ENCODE data around the gene MANSC4.
A peak's percentile ranks its signal among the peaks of the same experiment; 100 is the strongest.

MANSC4 gene

GRCh38 chr12:27779416-27779919, 568 bp downstream of the MANSC4 start:
- 8% methylated on average over 36 of the region's 36 CpGs for WGBS
- peak overlapping the region; percentile 96 for H3K9ac ChIP-seq (ENCODE audit: low read depth, low read length)
- H3K9me3 ChIP-seq (ENCODE audit: insufficient read depth, low read depth, low read length) = no peaks in the 10 kb centered on the region
- peak overlapping the region; percentile 87 for H3K27ac ChIP-seq (ENCODE audit: low read depth, low read length)
- H3K4me1 ChIP-seq (ENCODE audit: insufficient read depth, low read length) = peaks cover 29% of the 10 kb centered on the region
- peak overlapping the region; percentile 86 for H3K4me3 ChIP-seq (ENCODE audit: low read length)
- no peaks in the 10 kb centered on the region for H3K27me3 ChIP-seq (ENCODE audit: insufficient read depth, low read length)
- H3K36me3 ChIP-seq (ENCODE audit: insufficient read depth, low read length) = peaks cover 16% of the 10 kb centered on the region

GRCh38 chr12:27778206-27778605, 1.8 kb downstream of the MANSC4 start:
- 43% methylated on average over 1 of the region's 1 CpG for WGBS
- Histone ChIP-seq H3K36me3 (ENCODE audit: insufficient read depth, low read length) (peaks cover 14% of the 10 kb centered on the region), H3K27me3 (ENCODE audit: insufficient read depth, low read length) (no peaks in the 10 kb centered on the region), H3K9me3 (ENCODE audit: insufficient read depth, low read depth, low read length) (no peaks in the 10 kb centered on the region), H3K27ac (ENCODE audit: low read depth, low read length) (no peak overlapping the region), H3K4me1 (ENCODE audit: insufficient read depth, low read length) (peaks cover 29% of the 10 kb centered on the region), H3K4me3 (ENCODE audit: low read length) (no peak overlapping the region), H3K9ac (ENCODE audit: low read depth, low read length) (no peak overlapping the region)

GRCh38 chr12:27777141-27777540, 2.9 kb downstream of the MANSC4 start:
- Histone ChIP-seq H3K4me3 (ENCODE audit: low read length) (no peak overlapping the region), H3K9me3 (ENCODE audit: insufficient read depth, low read depth, low read length) (no peaks in the 10 kb centered on the region), H3K4me1 (ENCODE audit: insufficient read depth, low read length) (peaks cover 18% of the 10 kb centered on the region), H3K27me3 (ENCODE audit: insufficient read depth, low read length) (no peaks in the 10 kb centered on the region), H3K36me3 (ENCODE audit: insufficient read depth, low read length) (peaks cover 4% of the 10 kb centered on the region; the same call in 1 of the 2 replicates), H3K9ac (ENCODE audit: low read depth, low read length) (no peak overlapping the region), H3K27ac (ENCODE audit: low read depth, low read length) (no peak overlapping the region)
- 94% methylated on average over 5 of the region's 5 CpGs for WGBS

DNA sequence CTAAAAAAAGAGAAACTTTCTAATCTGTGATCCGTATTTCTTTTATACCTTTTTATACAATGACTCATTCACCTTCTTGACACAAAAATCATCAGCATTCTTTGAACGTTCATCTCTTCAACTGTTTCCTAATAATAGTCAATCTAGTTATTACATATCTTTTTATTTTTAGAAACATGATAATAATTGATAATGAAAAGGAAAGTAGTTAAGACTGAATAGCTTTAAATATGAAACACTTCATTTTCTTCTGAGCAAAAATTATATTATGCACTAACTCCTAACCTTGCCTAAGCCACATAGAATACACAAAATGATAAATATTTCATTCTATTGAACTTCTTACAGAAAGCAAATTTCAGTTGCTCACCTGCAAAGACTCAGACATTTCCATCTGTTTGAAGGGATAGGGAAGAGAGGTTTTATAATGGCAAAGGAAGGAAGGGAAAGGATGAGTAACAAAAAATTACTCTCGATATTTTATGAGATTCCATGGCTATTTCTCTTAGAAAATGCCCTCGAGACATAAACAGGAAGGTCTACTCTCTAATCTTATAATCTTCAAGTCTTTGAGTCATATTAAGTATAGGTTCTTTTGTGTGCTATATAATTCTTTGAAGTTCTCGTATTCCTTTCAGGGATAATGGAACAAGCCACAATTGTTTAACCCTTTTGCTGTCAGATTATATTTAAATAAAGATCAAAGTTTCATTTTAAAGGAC, 7.5 kb downstream of the MANSC4 start:
- H3K27ac ChIP-seq (ENCODE audit: low read depth, low read length) = no peak overlapping the region
- no peaks in the 10 kb centered on the region for H3K27me3 ChIP-seq (ENCODE audit: insufficient read depth, low read length)
- no peaks in the 10 kb centered on the region for H3K4me1 ChIP-seq (ENCODE audit: insufficient read depth, low read length)
- 100% methylated on average over 3 of the region's 5 CpGs for WGBS
- no peak overlapping the region for H3K9ac ChIP-seq (ENCODE audit: low read depth, low read length)
- H3K9me3 ChIP-seq (ENCODE audit: insufficient read depth, low read depth, low read length) = no peaks in the 10 kb centered on the region
- H3K36me3 ChIP-seq (ENCODE audit: insufficient read depth, low read length) = no peaks in the 10 kb centered on the region
- no peak overlapping the region for H3K4me3 ChIP-seq (ENCODE audit: low read length)

DNA sequence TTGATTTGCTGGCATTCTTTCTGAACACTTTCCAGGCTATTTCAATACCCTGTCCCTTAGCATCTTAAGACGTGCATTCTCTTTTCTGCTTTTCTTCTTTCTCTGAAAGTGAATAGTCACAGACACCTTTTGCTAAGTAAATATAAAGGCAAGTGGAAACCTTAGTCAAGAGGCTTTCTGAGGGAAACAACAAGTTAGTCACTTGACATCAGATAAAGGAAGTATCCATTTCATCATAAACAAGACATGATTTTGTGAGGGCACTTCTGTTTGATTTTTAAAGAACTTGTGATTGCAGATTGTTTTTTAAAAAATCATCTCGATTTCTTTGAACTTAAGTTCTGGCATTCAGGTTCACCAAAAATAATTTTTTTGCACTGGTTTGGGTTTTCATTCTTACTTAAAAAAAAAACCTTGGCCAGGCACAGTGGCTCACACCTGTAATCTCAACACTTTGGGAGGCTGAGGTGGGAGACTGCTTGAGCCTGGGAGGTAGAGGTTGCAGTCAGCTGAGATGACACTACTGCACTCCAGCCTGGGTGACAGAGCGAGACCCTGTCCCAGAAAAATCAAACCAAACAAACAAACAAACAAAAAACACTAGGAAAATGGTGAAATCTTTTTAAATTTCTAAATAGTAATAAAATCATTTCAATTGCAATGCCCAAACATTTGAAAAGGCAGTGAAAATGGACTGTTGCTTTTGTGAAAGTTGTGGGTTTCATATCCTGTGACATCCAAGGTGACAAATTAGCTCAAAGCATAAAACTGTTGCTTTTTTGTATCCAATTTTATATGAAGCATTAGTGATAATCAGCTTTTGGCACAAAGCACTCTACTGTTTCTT, 8.3 kb downstream of the MANSC4 start:
- Histone ChIP-seq H3K9ac (ENCODE audit: low read depth, low read length) (no peak overlapping the region), H3K27ac (ENCODE audit: low read depth, low read length) (no peak overlapping the region), H3K9me3 (ENCODE audit: insufficient read depth, low read depth, low read length) (no peaks in the 10 kb centered on the region), H3K27me3 (ENCODE audit: insufficient read depth, low read length) (no peaks in the 10 kb centered on the region), H3K4me1 (ENCODE audit: insufficient read depth, low read length) (no peaks in the 10 kb centered on the region), H3K4me3 (ENCODE audit: low read length) (no peak overlapping the region), H3K36me3 (ENCODE audit: insufficient read depth, low read length) (no peaks in the 10 kb centered on the region)
- 93% methylated on average over 2 of the region's 3 CpGs for WGBS

DNA sequence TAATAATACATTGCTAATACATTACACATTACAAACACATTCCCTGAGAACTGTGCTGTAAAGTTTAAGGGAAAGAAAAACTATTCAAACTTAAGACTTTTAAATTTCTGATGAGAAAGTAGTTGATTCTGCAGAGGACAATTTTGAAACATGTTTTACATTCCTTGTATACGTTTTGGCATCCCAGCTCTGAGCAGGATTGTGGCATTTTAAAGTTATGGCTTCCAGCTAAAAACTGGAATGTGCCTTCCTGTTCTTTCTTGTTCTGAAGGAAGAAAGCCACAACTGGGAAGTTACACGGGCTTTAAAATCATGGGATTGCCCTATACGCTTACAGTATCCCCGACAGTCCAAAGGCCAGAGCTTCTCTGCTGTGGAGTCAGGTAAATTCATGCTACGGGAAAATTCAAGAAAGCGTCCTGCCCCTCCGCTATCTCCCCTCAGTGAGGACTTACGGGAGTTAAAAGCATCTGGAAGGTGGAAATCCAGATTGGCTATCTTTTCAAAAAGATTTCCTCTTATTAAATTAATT, 10.8 kb downstream of the MANSC4 start:
- Histone ChIP-seq H3K9me3 (ENCODE audit: insufficient read depth, low read depth, low read length) (no peaks in the 10 kb centered on the region), H3K9ac (ENCODE audit: low read depth, low read length) (no peak overlapping the region), H3K27ac (ENCODE audit: low read depth, low read length) (no peak overlapping the region), H3K4me1 (ENCODE audit: insufficient read depth, low read length) (no peaks in the 10 kb centered on the region), H3K4me3 (ENCODE audit: low read length) (no peak overlapping the region), H3K27me3 (ENCODE audit: insufficient read depth, low read length) (no peaks in the 10 kb centered on the region), H3K36me3 (ENCODE audit: insufficient read depth, low read length) (no peaks in the 10 kb centered on the region)
- 95% methylated on average over 8 of the region's 8 CpGs for WGBS

- Histone ChIP-seq H3K9me3 (ENCODE audit: insufficient read depth, low read depth, low read length) (no peaks in the 10 kb centered on the region), H3K27ac (ENCODE audit: low read depth, low read length) (no peak overlapping the region), H3K4me1 (ENCODE audit: insufficient read depth, low read length) (no peaks in the 10 kb centered on the region), H3K36me3 (ENCODE audit: insufficient read depth, low read length) (no peaks in the 10 kb centered on the region), H3K27me3 (ENCODE audit: insufficient read depth, low read length) (no peaks in the 10 kb centered on the region), H3K4me3 (ENCODE audit: low read length) (no peak overlapping the region), H3K9ac (ENCODE audit: low read depth, low read length) (no peak overlapping the region)
- WGBS = 92% methylated on average over 3 of the region's 3 CpGs
Measured at GRCh38 chr12:27766587-27766986, 13.4 kb downstream of the MANSC4 start.

DNA sequence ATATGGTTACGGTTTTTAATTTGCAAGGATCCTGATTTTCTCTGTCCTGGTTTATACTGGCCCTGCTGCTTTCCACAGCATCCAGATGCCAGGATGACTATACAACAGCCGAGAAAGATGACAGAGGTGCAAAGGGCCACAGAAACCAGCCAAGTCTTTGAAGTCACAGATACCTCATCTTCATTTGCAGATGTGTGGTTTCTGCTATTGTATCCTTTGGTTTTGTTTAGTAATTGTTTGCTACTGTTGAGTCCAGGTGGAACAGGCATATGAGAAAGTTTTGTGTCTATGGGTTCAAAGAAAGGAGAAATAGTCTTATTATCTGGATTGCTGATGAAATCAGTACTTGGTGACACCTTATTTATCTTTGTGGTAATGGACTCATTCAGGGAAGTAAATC, 17.3 kb downstream of the MANSC4 start:
- H3K4me3 ChIP-seq (ENCODE audit: low read length) = no peak overlapping the region
- WGBS = 90% methylated on average over 2 of the region's 2 CpGs
- no peaks in the 10 kb centered on the region for H3K9me3 ChIP-seq (ENCODE audit: insufficient read depth, low read depth, low read length)
- H3K27me3 ChIP-seq (ENCODE audit: insufficient read depth, low read length) = no peaks in the 10 kb centered on the region
- no peak overlapping the region for H3K27ac ChIP-seq (ENCODE audit: low read depth, low read length)
- H3K4me1 ChIP-seq (ENCODE audit: insufficient read depth, low read length) = no peaks in the 10 kb centered on the region
- no peak overlapping the region for H3K9ac ChIP-seq (ENCODE audit: low read depth, low read length)
- H3K36me3 ChIP-seq (ENCODE audit: insufficient read depth, low read length) = no peaks in the 10 kb centered on the region

- Histone ChIP-seq H3K4me3 (ENCODE audit: low read length) (no peak overlapping the region), H3K9me3 (ENCODE audit: insufficient read depth, low read depth, low read length) (no peaks in the 10 kb centered on the region), H3K9ac (ENCODE audit: low read depth, low read length) (no peak overlapping the region), H3K27ac (ENCODE audit: low read depth, low read length) (no peak overlapping the region), H3K27me3 (ENCODE audit: insufficient read depth, low read length) (no peaks in the 10 kb centered on the region), H3K4me1 (ENCODE audit: insufficient read depth, low read length) (peaks cover 6% of the 10 kb centered on the region; the same call in 1 of the 2 replicates), H3K36me3 (ENCODE audit: insufficient read depth, low read length) (peaks cover 22% of the 10 kb centered on the region)
- 91% methylated on average over 7 of the region's 7 CpGs for WGBS
Measured at GRCh38 chr12:27756670-27757195, 23.3 kb downstream of the MANSC4 start.

GRCh38 chr12:27754795-27755194, 25.2 kb downstream of the MANSC4 start:
- peaks cover 6% of the 10 kb centered on the region; the same call in 1 of the 2 replicates for H3K4me1 ChIP-seq (ENCODE audit: insufficient read depth, low read length)
- 93% methylated on average over 3 of the region's 3 CpGs for WGBS

More at GRCh38 chr12:27754795-27755194, 25.2 kb downstream of the MANSC4 start:
- Histone ChIP-seq H3K9ac (ENCODE audit: low read depth, low read length) (no peak overlapping the region), H3K4me3 (ENCODE audit: low read length) (no peak overlapping the region), H3K27ac (ENCODE audit: low read depth, low read length) (no peak overlapping the region), H3K27me3 (ENCODE audit: insufficient read depth, low read length) (no peaks in the 10 kb centered on the region), H3K9me3 (ENCODE audit: insufficient read depth, low read depth, low read length) (no peaks in the 10 kb centered on the region), H3K36me3 (ENCODE audit: insufficient read depth, low read length) (peaks cover 25% of the 10 kb centered on the region)
